SU-DHL-6 (cell line): ENCODE results near the gene NANOS3.

Experiments
- H2AFZ ChIP-seq: fragments of 200-600 bp; sonication (generic); 2 replicates; pipeline ENCODE4 v1.6.1; 2014; ENCODE audit warnings: low read depth, mild to moderate bottlenecking, moderate library complexity, mixed read lengths, antibody characterized with exemption, low read length; ENCODE audit not compliant: severe bottlenecking
- H3F3A ChIP-seq: fragments of 200-600 bp; shearing (Covaris generic); 2 replicates; pipeline ENCODE4 v1.6.0; 2016; ENCODE audit warnings: antibody characterized with exemption, mild to moderate bottlenecking; ENCODE audit not compliant: insufficient read depth
- H3K27ac ChIP-seq: fragments of 200-600 bp; sonication (generic); 2 replicates; pipeline ENCODE4 v1.5.1; 2016; ENCODE audit warnings: low read depth, mild to moderate bottlenecking, low read length, moderate library complexity, mixed read lengths
- H3K27me3 ChIP-seq: fragments of 200-600 bp; sonication (generic), shearing (Covaris generic); 2 replicates; pipeline ENCODE4 v1.6.0; 2014; ENCODE audit warnings: mild to moderate bottlenecking, low read length
- H3K36me3 ChIP-seq: fragments of 200-600 bp; sonication (generic); 2 replicates; pipeline ENCODE4 v1.6.1; 2014; ENCODE audit warnings: mild to moderate bottlenecking, low read length, mixed read lengths
- H3K4me2 ChIP-seq: fragments of 300-600, 200-600 bp; shearing (Covaris generic), sonication (generic); 2 replicates; pipeline ENCODE4 v1.6.0; 2014; ENCODE audit warnings: low read length, low read depth, mild to moderate bottlenecking; ENCODE audit not compliant: poor library complexity, severe bottlenecking
- H3K4me3 ChIP-seq: fragments of 200-600 bp; sonication (generic); 2 replicates; pipeline ENCODE4 v1.5.1; 2014; ENCODE audit warnings: antibody characterized with exemption, low read length, mild to moderate bottlenecking, mixed read lengths; ENCODE audit not compliant: insufficient read depth, poor library complexity, severe bottlenecking
- H3K79me2 ChIP-seq: fragments of 200-600 bp; sonication (generic); 2 replicates; pipeline ENCODE4 v1.6.1; 2014; ENCODE audit warnings: mild to moderate bottlenecking, low read length, moderate library complexity; ENCODE audit not compliant: insufficient read depth
- H3K9ac ChIP-seq: fragments of 200-600 bp; sonication (generic); 2 replicates; pipeline ENCODE4 v1.7.0; 2014; ENCODE audit warnings: mild to moderate bottlenecking, low read length
- H3K9me2 ChIP-seq: fragments of 200-600 bp; sonication (generic); replicated peaks from 2 replicates; pipeline ENCODE4 v1.6.1; 2014; ENCODE audit warnings: low read length; ENCODE audit not compliant: insufficient read depth
- H3K9me3 ChIP-seq: fragments of 200-600 bp; sonication (generic); 2 replicates; pipeline ENCODE4 v1.6.1; 2014; ENCODE audit warnings: low read length, mixed read lengths; ENCODE audit not compliant: insufficient read depth
- H4K20me1 ChIP-seq: fragments of 200-600 bp; sonication (generic); 2 replicates; pipeline ENCODE4 v1.6.1; 2014; ENCODE audit warnings: low read depth, mild to moderate bottlenecking, antibody characterized with exemption, low read length, moderate library complexity, mixed read lengths
- EZH2phosphoT487 ChIP-seq: fragments of 200-600 bp; sonication (generic), shearing (Covaris generic); conservative IDR thresholded peaks from 2 replicates; pipeline ENCODE4 v1.6.1; 2018; ENCODE audit warnings: mild to moderate bottlenecking, antibody characterized with exemption, low read length, moderate library complexity, mixed read lengths
- TF ChIP-seq, protein P1 (sequence below): fragments of 200-600 bp; sonication (generic); IDR thresholded peaks from one replicate; pipeline ENCODE4 v1.5.1; 2017; ENCODE audit warnings: antibody characterized with exemption, mild to moderate bottlenecking, low read length, moderate library complexity; ENCODE audit not compliant: insufficient read depth, poor library complexity, severe bottlenecking

NANOS3 gene

DNA sequence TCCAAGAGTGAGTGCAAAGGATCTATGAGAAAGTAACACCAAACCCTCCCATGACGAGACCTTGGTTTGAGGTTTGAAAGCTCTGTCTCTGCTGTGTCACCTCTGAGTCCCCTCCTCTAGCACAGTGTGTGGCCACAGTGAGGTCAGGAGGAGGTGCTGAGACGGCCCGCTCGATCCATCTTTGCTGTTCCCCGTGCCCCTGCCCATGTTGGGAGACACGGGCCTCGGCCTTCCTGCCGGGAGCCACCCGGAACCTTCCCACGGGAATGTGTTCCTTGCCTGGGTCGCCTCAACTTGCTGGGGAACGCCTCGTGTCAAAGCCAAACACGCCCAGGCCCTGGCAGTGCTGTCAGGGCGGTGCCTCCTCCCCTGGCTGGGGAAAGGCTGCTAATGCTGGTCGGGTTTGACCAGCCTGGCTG is 10.1 kb downstream of the NANOS3 start:
- no peaks in the 10 kb centered on the region for H4K20me1 ChIP-seq
- TF ChIP-seq, protein P1, sequence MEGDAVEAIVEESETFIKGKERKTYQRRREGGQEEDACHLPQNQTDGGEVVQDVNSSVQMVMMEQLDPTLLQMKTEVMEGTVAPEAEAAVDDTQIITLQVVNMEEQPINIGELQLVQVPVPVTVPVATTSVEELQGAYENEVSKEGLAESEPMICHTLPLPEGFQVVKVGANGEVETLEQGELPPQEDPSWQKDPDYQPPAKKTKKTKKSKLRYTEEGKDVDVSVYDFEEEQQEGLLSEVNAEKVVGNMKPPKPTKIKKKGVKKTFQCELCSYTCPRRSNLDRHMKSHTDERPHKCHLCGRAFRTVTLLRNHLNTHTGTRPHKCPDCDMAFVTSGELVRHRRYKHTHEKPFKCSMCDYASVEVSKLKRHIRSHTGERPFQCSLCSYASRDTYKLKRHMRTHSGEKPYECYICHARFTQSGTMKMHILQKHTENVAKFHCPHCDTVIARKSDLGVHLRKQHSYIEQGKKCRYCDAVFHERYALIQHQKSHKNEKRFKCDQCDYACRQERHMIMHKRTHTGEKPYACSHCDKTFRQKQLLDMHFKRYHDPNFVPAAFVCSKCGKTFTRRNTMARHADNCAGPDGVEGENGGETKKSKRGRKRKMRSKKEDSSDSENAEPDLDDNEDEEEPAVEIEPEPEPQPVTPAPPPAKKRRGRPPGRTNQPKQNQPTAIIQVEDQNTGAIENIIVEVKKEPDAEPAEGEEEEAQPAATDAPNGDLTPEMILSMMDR = no peak
- H3K36me3 ChIP-seq = no peaks in the 10 kb centered on the region
- H3K27me3 ChIP-seq = no peaks in the 10 kb centered on the region
- H3K27ac ChIP-seq = no peak overlapping the region
- H3K4me3 ChIP-seq = no peak overlapping the region
- H3K9me2 ChIP-seq = no peaks in the 10 kb centered on the region
- no peak overlapping the region for H2AFZ ChIP-seq
- no peaks in the 10 kb centered on the region for H3F3A ChIP-seq
- H3K9ac ChIP-seq = no peak overlapping the region
- no peaks in the 10 kb centered on the region for H3K9me3 ChIP-seq
- no peaks in the 10 kb centered on the region for H3K79me2 ChIP-seq
- H3K4me2 ChIP-seq = no peak overlapping the region

DNA sequence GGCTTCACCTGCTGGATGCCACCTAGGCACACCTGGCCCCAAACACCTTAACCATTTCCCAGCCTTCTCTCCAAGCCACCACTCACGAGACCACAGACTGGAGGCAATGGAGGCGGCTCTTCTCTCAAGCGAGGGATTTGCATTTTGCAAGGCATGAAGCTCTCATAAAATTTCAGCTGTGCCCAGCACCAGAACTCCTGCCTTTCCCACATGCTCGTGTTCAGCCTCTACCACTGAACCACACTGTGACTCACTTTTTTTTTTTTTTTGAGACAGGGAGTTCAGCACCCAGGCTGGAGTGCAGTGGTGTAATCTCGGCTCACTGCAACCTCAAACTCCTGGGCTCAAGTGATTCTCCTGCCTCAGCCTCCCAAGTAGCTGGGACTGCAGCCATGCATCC is 10.6 kb downstream of the NANOS3 start:
- no peaks in the 10 kb centered on the region for H3K36me3 ChIP-seq
- no peak overlapping the region for H3K4me2 ChIP-seq
- H3K79me2 ChIP-seq = no peaks in the 10 kb centered on the region
- no peaks in the 10 kb centered on the region for H3K9me2 ChIP-seq
- H3K4me3 ChIP-seq = no peak overlapping the region
- H4K20me1 ChIP-seq = no peaks in the 10 kb centered on the region
- no peak overlapping the region for H3K27ac ChIP-seq
- no peaks in the 10 kb centered on the region for H3K27me3 ChIP-seq
- TF ChIP-seq EZH2phosphoT487 = no peak
- TF ChIP-seq, protein P1 = no peak
- H2AFZ ChIP-seq = no peak overlapping the region
- no peaks in the 10 kb centered on the region for H3F3A ChIP-seq
- no peaks in the 10 kb centered on the region for H3K9me3 ChIP-seq
- no peak overlapping the region for H3K9ac ChIP-seq

DNA sequence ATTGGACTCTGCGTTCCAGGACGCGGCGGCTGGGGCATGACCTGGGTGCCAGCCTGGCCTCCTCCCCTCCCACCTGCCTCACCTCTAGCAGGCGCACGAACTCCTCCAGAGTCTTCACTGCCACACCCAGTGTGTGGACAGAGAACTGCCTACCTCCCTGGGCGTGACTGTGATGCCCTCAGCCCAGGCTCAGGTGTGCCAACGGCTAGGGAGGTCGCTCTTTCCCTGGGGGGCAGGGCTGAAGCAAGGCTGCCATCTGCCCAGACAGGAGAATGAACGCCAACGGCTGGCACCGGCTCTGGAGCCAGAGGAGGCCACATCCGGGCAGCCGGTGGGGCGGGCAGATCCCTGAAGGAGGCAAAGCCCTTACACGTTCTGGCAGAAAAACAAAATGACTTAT is 11.3 kb downstream of the NANOS3 start:
- Histone ChIP-seq H2AFZ (no peak overlapping the region), H3K27ac (no peak overlapping the region), H3K36me3 (no peaks in the 10 kb centered on the region), H3K4me3 (no peak overlapping the region), H3K9me3 (no peaks in the 10 kb centered on the region), H3K4me2 (no peak overlapping the region), H3K79me2 (no peaks in the 10 kb centered on the region), H3K9me2 (no peaks in the 10 kb centered on the region), H3K9ac (no peak overlapping the region), H3K27me3 (no peaks in the 10 kb centered on the region), H3F3A (no peaks in the 10 kb centered on the region), H4K20me1 (no peaks in the 10 kb centered on the region)
- TF ChIP-seq, protein P1 = no peak
- no peak for TF ChIP-seq EZH2phosphoT487

DNA sequence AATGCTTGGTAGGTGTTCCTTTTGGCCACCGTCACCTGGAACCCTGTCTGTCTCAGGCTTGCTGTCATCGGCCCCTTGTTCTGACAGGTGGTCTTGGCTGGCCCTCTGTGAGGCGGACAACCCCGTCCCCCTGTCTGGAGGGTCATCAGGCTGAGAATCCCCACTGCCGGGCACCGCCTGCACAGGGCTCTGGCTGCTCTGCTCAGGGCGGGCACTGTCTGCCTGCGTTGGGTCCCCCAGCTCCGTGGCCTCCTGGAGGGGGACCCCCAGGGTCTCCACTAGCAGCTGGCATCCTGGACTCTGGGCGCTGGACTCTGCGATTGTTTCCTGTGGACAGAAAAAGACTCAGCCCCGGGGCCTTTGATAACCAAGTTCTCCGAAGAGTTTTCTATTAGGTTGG is 13.2 kb downstream of the NANOS3 start:
- Histone ChIP-seq H3K36me3 (no peaks in the 10 kb centered on the region), H3K9me3 (no peaks in the 10 kb centered on the region), H3K4me2 (no peak overlapping the region), H3K79me2 (no peaks in the 10 kb centered on the region), H2AFZ (no peak overlapping the region), H3F3A (no peaks in the 10 kb centered on the region), H3K27ac (no peak overlapping the region), H3K27me3 (no peaks in the 10 kb centered on the region), H3K9ac (no peak overlapping the region), H4K20me1 (no peaks in the 10 kb centered on the region), H3K9me2 (no peaks in the 10 kb centered on the region), H3K4me3 (no peak overlapping the region)
- no peak for TF ChIP-seq EZH2phosphoT487
- TF ChIP-seq, protein P1 = no peak
